ENCODE results near the gene PSMD12. TPM values are rescaled to one million over a fixed set of nuclear protein-coding genes. Genes with fewer than 3 reads are reported as not detected.

PSMD12 gene
- polyA plus RNA-seq, 1 experiment: 12.8 TPM

GRCh38 chr17:67375716-67376115, 9.3 kb upstream of the PSMD12 start:
- ChIA-PET CTCF (interaction anchor here (0.8 to 3.9 kb wide), 25 partner anchors 9 to 340 kb away, joined by 3 to 33 read pairs (median 6); partner anchors contain the start of gene PSMD12), POLR2A (no interaction called here)
- H3K36me3 ChIP-seq (ENCODE audit: control insufficient read depth, insufficient read depth, low read length): no peaks in the 10 kb centered on the region
- no peak overlapping the region for H3K4me3 ChIP-seq (ENCODE audit: low read depth, low read length)
- no peak for DNase-seq (ENCODE audit: low read depth)
- no peaks in the 10 kb centered on the region for H3K27me3 ChIP-seq (ENCODE audit: control insufficient read depth, insufficient read depth, low read length)
- TF ChIP-seq CTCF (IDR thresholded peaks at IDR 0.05; ENCODE audit: insufficient read depth, low read depth, low read length): no peak

DNA sequence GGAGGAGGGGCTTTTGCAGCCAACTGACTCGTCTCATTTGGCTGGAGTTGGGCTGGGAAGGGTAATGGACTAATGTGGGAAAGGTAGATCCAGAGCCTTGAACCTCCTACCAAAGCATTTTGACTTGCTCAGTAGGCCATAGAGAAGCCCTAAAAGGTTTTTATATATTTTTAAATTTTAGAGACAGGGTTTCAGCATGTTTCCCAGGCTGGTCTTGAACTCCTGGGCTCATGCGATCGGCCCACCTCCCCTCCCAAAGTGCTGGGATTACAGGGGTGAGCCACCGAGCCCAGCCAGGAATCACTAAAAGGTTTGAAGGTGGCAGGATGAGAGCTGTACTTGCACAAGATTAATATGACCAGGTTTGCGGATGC, 8.7 kb upstream of the PSMD12 start:
- Histone ChIP-seq H3K4me3 (ENCODE audit: low read depth, low read length) (no peak overlapping the region), H3K36me3 (ENCODE audit: control insufficient read depth, insufficient read depth, low read length) (no peaks in the 10 kb centered on the region), H3K27me3 (ENCODE audit: control insufficient read depth, insufficient read depth, low read length) (no peaks in the 10 kb centered on the region)
- no peak for DNase-seq (ENCODE audit: low read depth)
- TF ChIP-seq CTCF (IDR thresholded peaks at IDR 0.05; ENCODE audit: insufficient read depth, low read depth, low read length): no peak
- ChIA-PET CTCF (interaction anchor here (0.6 to 3.9 kb wide), 33 partner anchors 9 to 341 kb away, joined by 3 to 33 read pairs (median 5); partner anchors contain the start of gene PSMD12), POLR2A (no interaction called here)

DNA sequence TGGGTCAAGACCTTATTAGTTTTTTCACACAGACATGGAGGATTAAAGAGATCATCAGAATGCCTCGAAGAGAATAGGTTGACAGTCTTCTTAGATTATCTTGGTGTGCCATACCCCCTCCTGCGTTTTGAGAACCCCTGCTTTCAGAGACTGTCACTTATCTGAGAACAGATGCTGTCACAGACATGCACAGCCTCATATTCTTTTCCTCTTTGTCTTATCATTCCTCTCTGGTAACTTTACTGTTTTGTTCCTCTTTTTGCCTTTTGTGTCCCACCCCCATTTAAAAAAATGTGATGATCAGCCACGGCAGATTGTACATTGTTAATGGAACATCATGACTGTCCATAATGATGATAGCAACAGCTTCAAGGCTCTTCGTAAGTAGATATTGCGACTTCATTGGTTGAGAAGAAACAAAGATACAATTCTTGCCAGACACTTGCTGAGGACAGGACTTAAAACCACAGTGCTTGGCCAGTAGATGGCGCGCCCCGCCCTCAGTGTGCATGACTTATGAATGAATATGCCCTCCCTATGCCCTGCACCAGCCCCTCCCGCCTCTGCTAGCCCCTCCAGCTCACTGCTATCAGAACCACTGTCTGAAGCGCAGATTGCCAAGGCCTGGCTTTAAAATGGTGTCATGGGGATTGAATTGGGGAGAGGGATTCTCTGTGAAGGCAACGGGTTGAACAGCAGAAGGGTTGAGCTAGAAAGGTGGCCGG, 8.1 kb upstream of the PSMD12 start:
- CTCF ChIA-PET: interaction anchor here (0.6 to 3.9 kb wide), 36 partner anchors 8 to 342 kb away, joined by 3 to 33 read pairs (median 4); partner anchors contain the start of gene PSMD12
- POLR2A ChIA-PET: no interaction called here
- H3K27me3 ChIP-seq (ENCODE audit: control insufficient read depth, insufficient read depth, low read length): no peaks in the 10 kb centered on the region
- DNase-seq (ENCODE audit: low read depth): no peak
- no peak overlapping the region for H3K4me3 ChIP-seq (ENCODE audit: low read depth, low read length)
- TF ChIP-seq CTCF (IDR thresholded peaks at IDR 0.05; ENCODE audit: insufficient read depth, low read depth, low read length): peak; percentile 90
- H3K36me3 ChIP-seq (ENCODE audit: control insufficient read depth, insufficient read depth, low read length): no peaks in the 10 kb centered on the region

DNA sequence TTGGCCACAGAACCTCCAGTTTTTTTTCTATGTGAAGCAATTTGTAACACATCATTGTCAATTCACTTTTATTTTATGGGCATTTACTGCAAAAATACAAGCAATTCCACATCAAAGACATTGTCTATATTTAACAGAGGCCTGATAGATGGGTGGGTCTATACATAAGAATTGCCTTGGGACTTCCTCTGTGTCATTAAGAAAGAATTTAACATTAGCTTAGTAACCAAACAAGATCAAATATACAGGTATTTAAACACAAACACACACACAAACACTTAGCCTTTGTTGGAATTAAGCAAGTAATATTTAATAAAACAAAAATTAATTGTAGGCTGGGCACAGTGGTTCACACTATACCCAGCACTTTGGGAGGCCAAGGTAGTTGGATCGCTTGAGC, 6.4 kb upstream of the PSMD12 start:
- CTCF ChIA-PET: interaction anchor here (0.8 to 3.9 kb wide), 3 partner anchors 232 to 321 kb away, joined by 3 to 20 read pairs (median 3); no protein-coding TSS in a partner anchor
- H3K4me3 ChIP-seq (ENCODE audit: low read depth, low read length): no peak overlapping the region
- TF ChIP-seq CTCF (IDR thresholded peaks at IDR 0.05; ENCODE audit: insufficient read depth, low read depth, low read length): no peak
- POLR2A ChIA-PET: no interaction called here
- no peaks in the 10 kb centered on the region for H3K27me3 ChIP-seq (ENCODE audit: control insufficient read depth, insufficient read depth, low read length)
- DNase-seq (ENCODE audit: low read depth): no peak
- H3K36me3 ChIP-seq (ENCODE audit: control insufficient read depth, insufficient read depth, low read length): no peaks in the 10 kb centered on the region

DNA sequence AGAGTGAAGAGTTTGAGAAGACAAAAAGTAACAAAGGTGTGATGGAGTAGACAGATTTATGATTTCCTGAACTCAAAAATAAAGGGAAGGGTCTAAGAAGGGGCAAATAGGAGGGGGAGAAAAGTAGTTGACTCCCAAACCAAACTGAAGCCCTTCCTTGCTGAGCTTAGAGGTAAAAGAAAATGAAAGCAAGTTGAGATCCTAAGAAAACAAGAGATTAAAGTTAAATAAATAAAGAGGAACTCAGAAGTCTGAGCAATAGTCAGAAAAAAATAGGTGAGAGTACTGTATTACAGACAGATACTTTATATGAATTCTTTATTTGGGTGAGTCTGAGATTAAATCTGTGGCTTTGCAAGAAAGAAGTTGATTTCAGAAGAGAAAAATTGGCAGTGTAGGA, 3.3 kb upstream of the PSMD12 start:
- CTCF ChIA-PET: interaction anchor here (0.6 to 1.1 kb wide), 3 partner anchors 10 to 320 kb away, joined by 3 read pairs; no protein-coding TSS in a partner anchor
- Histone ChIP-seq H3K36me3 (ENCODE audit: control insufficient read depth, insufficient read depth, low read length) (no peaks in the 10 kb centered on the region), H3K4me3 (ENCODE audit: low read depth, low read length) (no peak overlapping the region), H3K27me3 (ENCODE audit: control insufficient read depth, insufficient read depth, low read length) (no peaks in the 10 kb centered on the region)
- no peak for TF ChIP-seq CTCF (IDR thresholded peaks at IDR 0.05; ENCODE audit: insufficient read depth, low read depth, low read length)
- no peak for DNase-seq (ENCODE audit: low read depth)
- POLR2A ChIA-PET: no interaction called here

Data from BJ (cell line).